Hepatocyte (in vitro differentiated cells): ENCODE data around the gene DLG3. TPM values are rescaled to one million over a fixed set of nuclear protein-coding genes. Genes with fewer than 3 reads are reported as not detected.

Experiments
- DNase-seq: peaks from one replicate; pipeline ENCODE4 v3.0.0-alpha.2; 2016; ENCODE audit warnings: low spot score
- H2AFZ ChIP-seq: fragments of 200-600 bp; sonication (generic); 2 replicates; pipeline ENCODE4 v1.6.0; 2016; ENCODE audit warnings: antibody characterized with exemption, mild to moderate bottlenecking
- H3K27ac ChIP-seq: fragments of 200-600 bp; sonication (generic); 2 replicates; pipeline ENCODE4 v1.5.1; 2016; ENCODE audit warnings: mild to moderate bottlenecking
- H3K27me3 ChIP-seq: fragments of 200-600 bp; sonication (generic); 2 replicates; pipeline ENCODE4 v1.6.1; 2016
- H3K36me3 ChIP-seq: fragments of 200-600 bp; sonication (generic); replicated peaks from 2 replicates; pipeline ENCODE4 v1.5.1; 2016; ENCODE audit warnings: low read depth; ENCODE audit not compliant: insufficient read depth
- H3K4me1 ChIP-seq: fragments of 200-600 bp; sonication (generic); 2 replicates; pipeline ENCODE4 v1.5.1; 2016; ENCODE audit warnings: mild to moderate bottlenecking, moderate library complexity; ENCODE audit not compliant: insufficient read depth
- H3K4me2 ChIP-seq: fragments of 200-600 bp; sonication (generic); 2 replicates; pipeline ENCODE4 v1.6.0; 2016
- H3K4me3 ChIP-seq: fragments of 200-600 bp; sonication (generic); 2 replicates; pipeline ENCODE4 v1.5.1; 2016; ENCODE audit warnings: mild to moderate bottlenecking
- H3K79me2 ChIP-seq: fragments of 200-600 bp; sonication (generic); 2 replicates; pipeline ENCODE4 v1.6.0; 2017; ENCODE audit warnings: mild to moderate bottlenecking
- H3K9me2 ChIP-seq: fragments of 200-600 bp; sonication (generic); replicated peaks from 2 replicates; pipeline ENCODE4 v1.6.0; 2017; ENCODE audit warnings: mild to moderate bottlenecking; ENCODE audit not compliant: insufficient read depth
- H3K9me3 ChIP-seq: fragments of 200-600 bp; sonication (generic); 2 replicates; pipeline ENCODE4 v1.5.1; 2016; ENCODE audit warnings: low read depth, mild to moderate bottlenecking
- H4K20me1 ChIP-seq: fragments of 200-600 bp; sonication (generic); 2 replicates; pipeline ENCODE4 v1.6.0; 2016; ENCODE audit warnings: mild to moderate bottlenecking; ENCODE audit not compliant: insufficient read depth, poor library complexity, severe bottlenecking
- CTCF ChIP-seq: fragments of 200-600 bp; sonication (generic); IDR thresholded peaks from 2 replicates; pipeline ENCODE4 v1.5.1; 2016; ENCODE audit warnings: antibody characterized with exemption, mild to moderate bottlenecking; ENCODE audit not compliant: poor library complexity
- EZH2 ChIP-seq: fragments of 200-600 bp; sonication (generic); IDR thresholded peaks from 2 replicates; pipeline ENCODE4 v1.6.1; 2016; ENCODE audit warnings: antibody characterized with exemption, mild to moderate bottlenecking, borderline replicate concordance
- EZH2phosphoT487 ChIP-seq: fragments of 200-600 bp; sonication (generic); IDR thresholded peaks from one replicate; pipeline ENCODE4 v1.6.1; 2018; ENCODE audit warnings: antibody characterized with exemption, mild to moderate bottlenecking, low read depth, moderate library complexity; ENCODE audit not compliant: unreplicated experiment, severe bottlenecking
- WGBS: methylation state at CpG from one replicate; pipeline ENCODE4 v1.1.6; 2016; ENCODE audit warnings: low lambda C conversion rate; ENCODE audit errors: missing lambda C conversion rate; 5-methylcytosine and 5-hydroxymethylcytosine counted together
- polyA plus RNA-seq: library from polyadenylated mRNA; unstranded; fragments of >200 nt; fragmentation: Nextera tagmentation; extraction: Ambion mirVana; gene quantifications from 2 replicates; pipeline ENCODE4 v1.2.1, GENCODE V29; 2016
- total RNA-seq: library from RNA; depleted of rRNA; stranded (reverse); fragments of >200 nt; gene quantifications from 2 replicates; pipeline ENCODE4 v1.2.3, GENCODE V29; 2014

DLG3 gene
- total and polyA plus RNA-seq, 2 experiments from 2014 or later: 9.6 to 17.7 TPM

- Histone ChIP-seq H3K79me2 (no peaks in the 10 kb centered on the region), H2AFZ (no peak overlapping the region), H3K4me1 (no peaks in the 10 kb centered on the region), H3K4me2 (no peak overlapping the region), H3K9me2 (no peaks in the 10 kb centered on the region), H3K27me3 (no peaks in the 10 kb centered on the region), H3K4me3 (no peak overlapping the region), H3K9me3 (no peaks in the 10 kb centered on the region), H3K36me3 (no peaks in the 10 kb centered on the region), H4K20me1 (no peaks in the 10 kb centered on the region), H3K27ac (no peak overlapping the region)
- no peak for TF ChIP-seq EZH2phosphoT487
- no peak for TF ChIP-seq EZH2
- no peak for TF ChIP-seq CTCF
- 88% methylated on average over 10 of the region's 10 CpGs for WGBS
- no peak for DNase-seq
These were observed 19.8 kb upstream of the DLG3 start for GRCh38 chrX:70424801-70425200.

GRCh38 chrX:70426286-70427278 is 18.1 kb upstream of the DLG3 start:
- Histone ChIP-seq H3K36me3 (no peaks in the 10 kb centered on the region), H3K79me2 (no peaks in the 10 kb centered on the region), H4K20me1 (no peaks in the 10 kb centered on the region), H3K9me3 (no peaks in the 10 kb centered on the region), H2AFZ (no peak overlapping the region), H3K9me2 (no peaks in the 10 kb centered on the region), H3K4me2 (no peak overlapping the region), H3K27ac (no peak overlapping the region), H3K4me3 (no peak overlapping the region), H3K27me3 (no peaks in the 10 kb centered on the region), H3K4me1 (no peaks in the 10 kb centered on the region)
- no peak for DNase-seq
- no peak for TF ChIP-seq EZH2phosphoT487
- no peak for TF ChIP-seq EZH2
- no peak for TF ChIP-seq CTCF
- 79% methylated on average over 15 of the region's 15 CpGs for WGBS

GRCh38 chrX:70427365-70427764 is 17.3 kb upstream of the DLG3 start:
- Histone ChIP-seq H3K79me2 (no peaks in the 10 kb centered on the region), H3K9me2 (no peaks in the 10 kb centered on the region), H3K27ac (no peak overlapping the region), H4K20me1 (no peaks in the 10 kb centered on the region), H3K4me3 (no peak overlapping the region), H3K36me3 (no peaks in the 10 kb centered on the region), H3K4me2 (no peak overlapping the region), H3K27me3 (no peaks in the 10 kb centered on the region), H3K9me3 (no peaks in the 10 kb centered on the region), H2AFZ (no peak overlapping the region), H3K4me1 (no peaks in the 10 kb centered on the region)
- TF ChIP-seq EZH2phosphoT487: no peak
- TF ChIP-seq CTCF: no peak
- no peak for TF ChIP-seq EZH2
- 60% methylated on average over 2 of the region's 2 CpGs for WGBS
- no peak for DNase-seq
